Stimulated activated CD8-positive, alpha-beta memory T cell treated with anti-CD3 and anti-CD28 coated beads, Interleukin-7, amount 100 ng/mL, for 4 hours (primary cell): Measurements from ENCODE around the gene GPC3.
"Not testable (repeated sequence)": the region's sequence is repeated elsewhere in the genome, so short reads cannot be mapped to it uniquely, and the experiment has no call there.

Source experiments
- DNase-seq, 2 donors: peaks; one replicate each; pipeline ENCODE4 v3.0.0-alpha.2; 2020; ENCODE audit warnings: low read depth in 2 of 2

Gene GPC3

DNA sequence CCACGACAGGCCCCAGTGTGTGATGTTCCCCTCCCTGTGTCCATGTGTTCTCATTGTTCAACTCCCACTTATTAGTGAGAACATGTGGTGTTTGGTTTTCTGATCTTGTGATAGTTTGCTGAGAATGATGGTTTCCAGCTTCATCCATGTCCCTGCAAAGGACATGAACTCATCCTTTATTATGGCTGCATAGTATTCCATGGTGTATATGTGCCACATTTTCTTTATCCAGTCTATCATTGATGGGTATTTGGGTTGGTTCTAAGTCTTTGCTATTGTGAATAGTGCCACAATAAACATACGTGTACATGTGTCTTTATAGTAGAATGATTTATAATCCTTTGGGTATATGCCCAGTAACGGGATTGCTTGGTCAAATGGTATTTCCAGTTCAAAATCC, 97.3 kb downstream of the GPC3 start:
- DNase-seq: not testable (repeated sequence)

DNA sequence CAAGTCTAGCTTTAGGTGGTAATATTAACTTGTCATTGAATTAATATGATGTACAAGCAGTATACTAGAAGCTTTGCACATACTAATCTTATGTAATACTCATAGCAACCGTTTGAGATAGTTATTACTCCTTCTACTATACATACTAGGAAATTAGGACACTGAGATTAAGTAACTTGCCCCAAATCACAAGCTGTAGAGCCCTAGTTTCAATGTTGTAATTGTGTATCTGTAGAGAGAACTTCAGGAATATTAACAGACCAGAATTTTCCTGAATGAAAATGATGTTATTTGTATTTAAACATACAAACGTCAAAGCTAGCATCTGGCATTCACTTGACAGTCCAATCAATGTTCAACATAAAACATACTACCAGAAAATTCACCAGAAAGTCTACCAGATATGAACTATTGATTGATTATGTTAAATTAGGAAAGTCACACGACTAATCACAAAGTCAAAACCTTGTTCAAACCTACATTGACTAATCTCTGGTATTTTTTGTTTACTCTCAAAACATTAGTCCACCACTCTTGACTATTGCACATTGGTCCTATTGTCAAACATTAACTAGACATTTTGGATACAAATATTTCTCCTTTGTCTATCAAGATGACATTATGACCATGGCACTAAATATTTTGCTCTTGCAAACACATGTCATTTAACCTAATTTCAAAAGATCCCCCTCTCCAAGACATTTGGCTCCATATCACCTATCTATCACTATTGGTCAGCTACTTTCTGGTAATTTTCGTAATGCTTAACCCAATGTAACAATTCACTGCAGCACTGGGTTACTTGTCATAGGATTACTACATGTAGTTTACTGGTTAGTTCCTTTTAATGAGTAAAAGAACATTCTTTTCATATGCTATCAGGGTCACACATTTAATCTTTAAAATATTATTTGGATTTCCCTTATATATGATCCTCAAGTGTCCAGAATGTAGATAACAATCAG, 100.7 kb downstream of the GPC3 start:
- DNase-seq: no peak

DNA sequence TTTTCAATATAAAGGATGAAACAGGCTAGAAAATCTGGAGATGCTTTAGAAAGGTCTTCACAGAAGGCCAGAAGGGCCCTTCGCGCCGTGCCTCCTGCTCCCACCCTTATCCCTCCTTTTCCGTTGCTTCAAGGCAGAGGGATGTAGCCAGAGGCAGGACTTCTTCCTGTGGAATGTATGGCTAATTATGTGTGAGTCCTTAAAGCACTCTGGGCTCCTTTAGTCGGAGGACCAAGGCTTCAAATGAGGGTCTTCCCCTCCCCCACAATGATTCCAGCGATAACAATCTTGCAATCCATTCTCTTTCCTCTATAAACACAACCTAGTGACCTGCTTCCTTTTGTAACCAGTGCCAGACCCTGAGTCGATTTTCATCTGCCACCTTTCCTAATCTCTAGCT, 103.5 kb downstream of the GPC3 start:
- DNase-seq: no peak

DNA sequence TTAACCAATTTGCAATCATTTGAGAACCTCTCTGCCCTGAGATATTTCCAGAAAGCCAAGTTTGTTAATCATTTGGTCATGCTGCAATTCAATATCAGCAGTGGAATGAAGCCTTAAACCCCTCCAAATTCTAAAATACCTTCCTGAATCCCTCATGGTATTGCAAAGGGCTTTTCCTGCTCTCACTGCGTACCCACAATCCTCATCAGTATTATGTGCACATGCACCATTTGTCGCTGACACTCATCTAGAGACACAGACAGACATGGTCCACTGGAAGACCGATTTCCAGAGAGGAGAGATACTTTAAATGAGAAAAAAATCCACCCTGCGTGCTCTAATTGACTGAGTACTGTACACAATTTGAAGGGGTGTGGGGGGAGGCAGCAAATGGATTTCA, 104.4 kb downstream of the GPC3 start:
- no peak for DNase-seq

DNA sequence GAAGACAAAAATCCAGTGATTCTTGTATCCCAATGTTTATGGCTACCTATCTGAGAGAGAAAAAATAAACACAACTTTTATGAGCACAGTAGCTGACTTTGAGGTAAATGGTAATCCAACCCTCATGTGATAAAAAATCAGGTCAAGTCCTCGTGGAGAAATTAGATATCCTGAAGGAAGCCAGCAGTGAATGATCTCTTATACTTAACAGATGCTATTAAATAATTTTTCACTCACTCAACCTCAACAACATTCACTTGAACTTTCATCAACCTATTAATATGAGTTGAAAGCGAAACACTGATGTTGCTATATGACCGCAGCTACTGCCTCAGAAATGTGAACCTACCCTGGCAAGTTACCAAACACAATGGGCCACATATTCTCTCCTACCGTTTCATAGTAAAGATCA, 105.4 kb downstream of the GPC3 start:
- DNase-seq: no peak

DNA sequence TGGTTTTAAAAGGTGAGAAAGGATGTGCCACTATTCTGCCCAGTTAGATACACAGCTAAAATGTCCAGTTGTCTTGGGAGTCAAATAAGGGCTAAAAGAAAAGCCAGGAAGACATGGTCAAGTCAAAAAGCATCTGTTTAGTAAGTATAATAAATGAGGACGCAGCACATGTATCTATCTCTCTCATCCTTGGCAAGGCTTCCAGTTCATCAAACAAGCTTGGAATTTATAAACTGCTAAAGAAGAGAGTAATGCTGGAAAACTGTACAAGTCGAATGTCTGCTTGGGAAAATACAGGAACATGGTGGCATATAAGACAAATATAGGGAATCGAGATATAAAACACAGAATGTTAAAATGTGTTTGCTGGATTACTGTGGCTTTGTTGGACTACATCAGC, 106.7 kb downstream of the GPC3 start:
- DNase-seq: no peak

DNA sequence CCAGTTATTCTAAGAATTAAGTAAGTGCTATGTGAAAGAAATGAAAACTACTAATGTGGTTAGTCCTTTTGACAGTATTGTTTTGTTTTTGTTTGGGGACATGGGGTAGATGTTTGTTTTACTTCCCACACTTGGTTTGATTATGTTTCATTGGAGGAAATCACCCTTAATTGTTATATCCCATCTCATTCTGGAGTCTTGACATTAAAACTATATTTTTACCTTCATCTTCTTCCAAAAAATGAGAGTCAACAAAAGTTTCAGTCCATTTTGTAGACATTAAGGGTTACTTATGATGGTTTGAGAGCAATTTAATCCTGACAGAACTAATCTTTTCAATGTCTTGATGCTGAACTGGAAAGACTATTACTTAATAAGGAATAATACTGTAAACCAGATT, 108.7 kb downstream of the GPC3 start:
- no peak for DNase-seq

DNA sequence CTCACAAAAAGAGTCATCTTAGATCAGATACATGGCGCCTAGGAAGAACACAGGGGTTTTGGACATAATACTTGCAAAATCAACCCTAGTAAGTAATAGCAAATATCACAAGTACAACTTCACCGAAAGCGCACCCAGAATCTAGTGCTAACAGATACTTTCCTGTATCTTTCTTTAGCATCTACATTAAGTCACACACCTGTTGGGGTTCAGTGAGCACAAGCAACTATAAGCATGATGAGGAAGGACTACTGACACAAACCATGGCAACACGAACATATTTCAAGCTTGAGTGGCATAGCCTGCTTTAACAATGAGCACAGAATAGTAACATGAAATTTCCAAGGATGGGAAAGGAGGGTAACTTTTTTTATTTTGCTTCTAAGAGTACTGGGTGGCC, 116.1 kb downstream of the GPC3 start:
- no peak for DNase-seq

DNA sequence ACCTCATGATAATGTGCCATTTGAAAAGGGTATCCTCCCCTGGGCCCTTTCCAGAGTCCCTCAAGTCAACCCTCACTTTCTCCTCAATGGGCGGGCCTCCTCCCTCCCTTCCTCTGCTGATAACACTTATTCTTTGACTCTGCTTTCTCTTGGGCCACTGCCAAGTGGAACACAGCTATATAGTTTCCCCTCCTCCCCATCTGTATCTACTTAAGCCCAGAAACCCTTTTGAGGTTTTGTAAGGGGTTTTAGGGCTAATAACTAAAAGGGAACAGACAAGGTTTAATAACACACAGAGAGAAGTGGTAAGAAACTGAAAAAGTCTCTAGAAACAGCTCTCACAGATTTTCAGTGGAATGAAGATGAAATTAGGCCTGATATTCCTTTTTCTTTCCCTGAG, 116.7 kb downstream of the GPC3 start:
- no peak for DNase-seq

DNA sequence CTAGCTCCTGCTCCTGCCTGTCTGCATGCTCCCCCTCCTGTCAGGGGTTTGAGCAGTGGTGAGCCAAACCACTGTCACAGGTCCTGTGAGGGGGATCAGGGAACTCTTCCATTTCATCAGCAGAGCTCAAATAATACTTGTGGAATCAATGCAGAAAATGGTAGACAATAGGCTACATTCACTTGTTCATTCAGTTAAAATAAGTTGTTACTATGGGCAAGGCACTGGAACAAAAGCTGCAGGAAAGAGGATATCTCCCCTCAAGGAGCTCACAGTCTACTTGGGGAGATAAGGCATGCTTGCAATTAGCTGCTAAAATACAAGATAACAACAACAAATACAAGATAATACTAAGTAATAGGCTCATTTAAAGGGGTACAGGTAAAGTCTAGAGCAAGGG, 117.1 kb downstream of the GPC3 start:
- no peak for DNase-seq

DNA sequence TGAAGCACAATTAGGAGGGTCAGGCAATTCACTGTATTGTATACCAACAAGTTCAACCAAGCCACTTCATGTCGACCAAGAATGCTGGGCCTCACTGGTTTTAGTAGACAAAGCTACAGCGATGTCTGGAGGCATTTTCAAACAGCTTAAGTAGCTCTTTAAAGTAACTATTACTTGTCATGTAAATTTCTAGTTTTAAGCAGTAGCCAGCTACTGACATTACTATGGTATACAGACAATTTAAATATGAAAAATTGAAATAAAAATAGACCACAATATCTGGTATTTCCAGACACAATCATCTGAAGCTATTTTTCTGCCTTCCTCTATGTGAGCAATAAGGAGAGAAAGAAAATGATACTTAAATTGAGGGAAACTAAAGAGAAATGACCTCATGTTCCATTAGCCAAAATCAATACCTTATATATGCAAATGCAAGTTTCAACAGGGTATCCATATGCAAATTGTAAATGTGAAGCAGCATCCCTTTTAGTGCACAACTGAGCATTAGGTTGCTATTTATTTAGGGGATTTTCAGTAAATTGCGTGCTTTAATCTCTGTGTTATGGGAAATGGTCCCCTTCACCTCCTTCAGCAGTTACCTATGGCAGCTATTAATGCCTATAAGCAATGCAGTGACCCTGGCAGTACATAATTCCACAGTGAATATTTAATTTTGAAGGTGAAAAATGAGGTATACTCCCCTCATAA, 119.5 kb downstream of the GPC3 start:
- DNase-seq: no peak

DNA sequence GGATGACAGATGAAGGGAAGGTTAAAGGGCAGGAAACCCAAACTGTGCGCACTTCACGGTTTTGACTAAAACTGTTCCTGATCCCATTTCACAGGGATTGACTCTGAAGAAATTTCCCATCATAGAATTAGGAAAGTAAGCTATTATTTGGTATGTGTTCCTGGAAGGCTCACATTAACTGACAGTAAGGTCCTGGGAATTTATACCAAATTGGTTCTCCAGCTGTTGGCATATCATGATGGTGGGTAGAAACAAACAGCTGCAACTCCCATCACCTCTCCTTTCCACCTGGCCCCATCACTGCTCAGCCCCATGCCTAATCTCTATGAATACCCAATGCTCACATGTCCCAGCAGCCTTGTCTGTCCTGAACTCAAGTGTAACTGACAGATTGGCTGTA, 121.2 kb downstream of the GPC3 start:
- DNase-seq: no peak

DNA sequence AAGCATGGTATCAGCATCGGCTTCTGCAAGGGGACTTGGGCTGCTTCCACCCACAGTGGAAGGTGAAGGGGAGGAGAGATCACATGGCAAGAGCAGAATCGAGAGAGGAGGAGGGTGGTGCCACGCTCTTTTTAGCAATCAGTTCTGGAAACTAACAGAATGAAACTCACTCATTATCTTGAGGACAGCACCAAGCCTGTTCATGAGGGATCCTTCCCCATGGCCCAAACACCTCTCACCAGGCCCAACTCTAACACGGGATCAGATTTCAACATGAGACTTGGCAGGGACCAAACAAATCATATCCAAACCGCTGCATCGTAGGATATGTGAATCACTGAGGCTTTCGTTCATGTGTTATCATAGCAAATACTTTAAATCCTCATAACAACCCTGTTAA, 125.5 kb downstream of the GPC3 start:
- no peak for DNase-seq

DNA sequence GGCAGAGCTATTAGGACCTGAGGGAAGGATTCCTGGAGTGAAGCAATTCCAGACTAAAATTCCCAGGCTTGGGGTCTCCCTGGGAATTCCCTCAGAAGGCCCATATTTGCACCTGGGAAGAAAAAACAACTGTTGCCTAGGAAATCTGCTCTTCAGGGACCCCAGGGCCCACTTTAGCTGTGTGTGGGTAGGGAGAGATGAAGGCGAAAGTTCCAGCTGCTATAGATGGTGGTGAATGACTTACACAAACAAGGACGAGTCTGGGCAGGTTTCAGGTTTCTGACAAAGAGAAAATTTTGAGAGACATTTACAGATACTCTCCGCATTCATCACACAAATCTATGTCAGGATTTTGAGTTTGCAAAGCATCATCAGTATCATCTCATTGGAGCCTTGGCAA, 126.1 kb downstream of the GPC3 start:
- DNase-seq: no peak

DNA sequence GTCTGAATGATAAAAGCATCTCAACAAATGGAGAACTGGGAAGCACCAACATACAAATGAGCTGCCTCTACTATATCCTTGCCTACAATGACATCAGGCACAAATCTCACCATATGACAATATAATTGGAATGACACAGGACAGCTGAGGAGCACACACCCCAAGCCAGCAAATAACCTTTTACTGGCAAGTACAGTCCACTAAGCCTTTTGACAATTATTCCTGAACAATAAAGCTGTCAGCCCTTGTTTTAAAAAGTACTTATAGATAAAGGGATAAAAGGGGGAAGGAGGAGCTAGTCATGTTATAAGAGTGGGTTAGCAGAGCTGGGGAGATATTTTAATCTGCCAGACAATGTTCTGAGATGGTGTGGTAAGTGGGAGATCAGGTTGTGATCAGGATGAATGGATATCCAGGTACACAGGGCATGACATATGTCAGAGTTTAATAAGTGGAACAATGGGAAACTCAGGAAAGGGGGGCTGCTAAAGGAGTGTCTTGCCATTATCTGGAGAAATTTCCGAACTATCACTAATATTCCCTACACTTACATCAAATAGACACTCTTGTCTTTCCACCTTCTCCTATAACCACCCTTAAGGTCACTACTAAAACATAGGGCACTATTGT, 127.6 kb downstream of the GPC3 start:
- DNase-seq: no peak

DNA sequence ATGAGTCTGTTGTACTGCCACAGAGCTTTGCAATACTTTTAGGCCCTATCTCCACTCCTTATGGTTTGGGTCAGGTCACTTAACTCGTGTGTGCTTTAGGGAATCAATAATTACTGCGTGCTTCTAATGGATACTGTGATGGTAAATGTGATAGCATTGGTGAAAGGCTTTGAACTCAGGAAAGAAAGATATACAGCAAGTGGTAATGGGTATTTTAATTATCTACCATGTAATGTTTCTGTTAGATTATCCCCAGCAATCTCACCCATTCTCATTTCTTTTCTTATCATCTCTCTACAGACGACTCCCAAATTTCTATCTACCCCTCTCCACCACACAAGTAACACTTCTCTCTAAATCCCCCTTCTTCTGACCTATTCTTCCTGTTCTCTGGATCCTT, 128.6 kb downstream of the GPC3 start:
- no peak for DNase-seq

DNA sequence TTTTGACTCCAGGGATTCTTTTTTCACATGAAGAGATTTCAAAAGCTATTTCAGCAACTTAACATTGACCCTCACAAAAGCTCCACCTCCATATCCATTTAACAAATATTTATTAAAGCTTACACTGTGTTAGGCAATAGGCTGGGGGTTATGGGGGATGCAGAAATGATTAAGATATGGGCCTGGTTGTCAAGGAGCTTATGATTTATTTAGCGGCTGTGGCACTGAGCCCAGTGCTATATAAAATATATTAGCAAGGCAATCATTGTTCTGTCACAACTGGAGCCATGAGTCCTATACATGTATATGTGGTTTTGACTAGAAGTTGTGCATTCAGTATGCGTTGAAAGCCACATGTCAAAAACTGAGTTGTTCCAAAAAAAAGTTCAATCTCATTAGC, 131.1 kb downstream of the GPC3 start:
- no peak for DNase-seq

DNA sequence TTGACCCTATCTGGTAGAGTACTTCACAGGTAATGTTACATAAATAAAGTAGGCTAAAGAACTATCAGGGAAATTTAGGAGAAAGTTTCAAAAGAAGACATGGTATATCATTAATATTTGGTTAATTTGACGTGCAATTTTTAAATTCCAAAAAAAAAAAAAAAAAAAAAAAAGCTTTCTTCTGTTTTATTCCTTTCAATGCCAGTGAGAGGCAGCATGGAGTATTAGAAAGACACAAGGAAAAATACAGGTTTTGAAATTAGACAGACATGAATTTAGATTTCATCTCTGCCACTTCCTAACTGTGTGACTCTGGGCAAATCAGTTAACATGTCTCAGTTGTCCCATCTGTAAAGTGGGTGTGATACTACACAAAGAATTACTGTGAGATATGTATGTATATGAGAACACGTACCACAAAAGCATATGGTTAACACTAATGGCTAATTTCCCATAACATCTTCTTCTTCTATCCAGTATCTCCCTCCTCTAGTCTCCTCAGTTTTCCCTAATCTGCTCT, 132.5 kb downstream of the GPC3 start:
- DNase-seq: no peak

DNA sequence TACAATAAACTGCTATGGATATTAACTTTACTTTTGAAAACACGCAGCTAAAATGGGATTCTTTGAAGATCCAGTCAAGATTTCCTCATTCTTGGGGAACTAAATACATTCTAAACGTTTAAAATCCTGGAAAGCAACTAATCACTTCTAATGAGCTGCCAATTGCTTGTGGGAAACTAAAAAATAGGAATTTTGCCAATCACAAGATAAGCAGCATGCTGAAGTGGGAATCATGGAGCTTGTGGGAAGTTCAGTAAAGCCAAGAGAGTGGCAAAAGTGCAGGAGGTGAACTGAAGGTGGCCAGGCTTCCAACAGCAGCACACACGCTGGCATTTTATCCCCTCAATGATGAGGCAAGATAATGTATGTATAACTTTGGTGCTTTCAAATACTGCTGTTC, 133.0 kb downstream of the GPC3 start:
- DNase-seq: no peak

DNA sequence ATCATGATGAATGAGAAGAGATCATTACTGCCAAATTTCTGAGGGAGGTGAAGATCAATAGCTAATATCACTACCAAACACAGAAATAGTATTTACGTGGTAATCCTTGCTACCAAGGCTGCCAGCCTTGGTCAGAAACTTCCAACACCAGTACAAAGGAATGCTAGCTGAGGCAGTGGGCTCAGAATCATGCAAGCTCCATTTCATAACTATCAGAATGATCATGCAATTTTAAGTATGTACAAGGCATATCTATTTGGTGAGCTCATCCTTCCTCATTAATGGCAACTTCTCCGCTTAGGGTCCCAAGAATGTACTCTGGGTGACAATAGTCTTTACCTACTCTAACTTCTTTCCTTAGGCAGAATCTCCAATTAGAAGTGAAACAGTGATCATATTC, 135.0 kb downstream of the GPC3 start:
- no peak for DNase-seq

DNA sequence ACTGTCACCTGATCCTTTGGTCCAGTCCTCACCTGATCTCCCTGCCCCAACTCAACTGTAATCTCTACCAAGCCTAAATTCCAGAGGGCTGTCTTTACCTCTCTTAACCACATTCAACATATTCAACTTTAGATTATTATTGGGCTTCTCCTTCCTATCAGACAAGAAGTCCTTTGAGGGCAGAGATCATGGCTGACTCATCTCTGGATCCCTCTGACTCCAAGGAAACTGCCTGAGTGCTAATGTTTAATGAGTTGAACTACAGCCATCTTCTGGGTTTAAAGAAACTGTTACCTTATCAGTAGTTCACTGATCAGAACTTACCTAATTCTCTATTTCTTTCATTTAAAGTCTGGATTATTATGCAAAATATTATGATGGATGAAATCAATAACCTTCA, 135.7 kb downstream of the GPC3 start:
- DNase-seq: no peak

DNA sequence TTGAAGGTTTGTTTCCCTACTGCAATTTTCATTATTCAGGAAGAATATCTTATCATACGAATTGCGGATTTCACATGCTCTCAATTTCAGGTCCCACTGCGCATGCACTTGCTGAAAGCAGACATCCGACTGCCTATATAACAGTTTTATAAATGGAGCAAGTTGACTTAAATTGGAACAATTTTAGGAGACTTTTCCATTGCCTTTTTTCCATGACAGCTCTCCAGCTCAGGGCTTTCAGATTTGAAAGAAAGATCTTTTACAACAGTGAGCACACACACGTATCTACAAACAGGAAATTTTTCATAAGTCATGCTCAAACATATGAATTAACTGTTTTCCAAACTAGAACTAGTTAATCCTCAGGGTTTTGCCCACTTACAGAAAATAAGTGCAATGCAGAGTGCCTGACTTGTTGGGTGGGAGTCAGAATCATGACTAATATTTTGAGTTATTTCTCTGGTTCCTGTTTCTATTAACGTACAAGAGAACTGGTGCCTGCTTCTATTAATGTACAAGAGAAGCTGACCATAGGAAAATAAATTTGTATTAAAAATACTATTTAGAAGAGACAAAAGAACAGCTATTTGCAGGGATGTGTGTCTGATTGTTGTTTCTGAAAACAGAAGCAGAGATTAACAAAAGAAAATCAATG, 137.9 kb downstream of the GPC3 start:
- DNase-seq: no peak
